Tibial nerve (tissue), 4 donors: ENCODE data around the gene NAMPT. TPM values are rescaled to one million over a fixed set of nuclear protein-coding genes. Genes with fewer than 3 reads are reported as not detected.

ENCODE experiments used
- DNase-seq, 2 donors: peaks; one replicate each; pipeline ENCODE4 v3.0.0-alpha.2; 2019; ENCODE audit warnings: low spot score in 2 of 2
- H3K27ac ChIP-seq, 4 donors: fragments of 200-600 bp; sonication (generic) in 3 of 4; one replicate each; pipeline ENCODE4 v1.5.1; 2017 to 2019; ENCODE audit warnings: mild to moderate bottlenecking in 1 of 4
- H3K27me3 ChIP-seq, 2 donors: fragments of 200-600 bp; sonication (generic) in 1 of 2; one replicate each; pipeline versions ENCODE4 v1.5.1 to v1.6.0; 2017 to 2019
- H3K36me3 ChIP-seq, 3 donors: fragments of 200-600 bp; sonication (generic); one replicate each; pipeline ENCODE4 v1.5.1; 2018 to 2019
- H3K4me1 ChIP-seq, 4 donors: fragments of 200-600 bp; sonication (generic) in 3 of 4; one replicate each; pipeline ENCODE4 v1.5.1; 2017 to 2019
- H3K4me3 ChIP-seq, 4 donors: fragments of 200-600 bp; sonication (generic) in 3 of 4; one replicate each; pipeline ENCODE4 v1.5.1; 2017 to 2019; ENCODE audit warnings: mild to moderate bottlenecking in 1 of 4, moderate library complexity in 1 of 4
- H3K9me3 ChIP-seq, 4 donors: fragments of 200-600 bp; sonication (generic) in 3 of 4; one replicate each; pipeline ENCODE4 v1.5.1; 2017 to 2019
- EP300 ChIP-seq, 2 donors: sonication (generic); formaldehyde crosslinking; IDR thresholded peaks; one replicate each; pipeline ENCODE4 v1.6.1; 2017; ENCODE audit warnings: antibody characterized with exemption in 2 of 2, mild to moderate bottlenecking in 1 of 2
- POLR2A ChIP-seq, 2 donors: fragments of 450-650 bp; IDR thresholded peaks; one replicate each; pipeline ENCODE4 v1.6.1; 2017; ENCODE audit warnings: antibody characterized with exemption in 2 of 2, mild to moderate bottlenecking in 2 of 2, moderate library complexity in 2 of 2
- WGBS, 2 donors: methylation state at CpG; one replicate each; pipeline ENCODE4 v1.1.5; 2018; 5-methylcytosine and 5-hydroxymethylcytosine counted together
- total RNA-seq, 4 donors: library from RNA; depleted of rRNA; stranded (reverse); fragments of >200 nt; gene quantifications; one replicate each; pipeline ENCODE4 v1.1.0, GENCODE V29; 2016
- TF ChIP-seq, protein P1 (sequence below), 5 experiments: fragments of 200-600 bp in 3 of 5; fragments of 450-650 bp in 2 of 5; sonication (generic) in 3 of 5; IDR thresholded peaks; one replicate each; pipeline ENCODE4 v1.5.1; 2016 to 2019; ENCODE audit warnings: antibody characterized with exemption in 5 of 5, mild to moderate bottlenecking in 3 of 5, moderate library complexity in 2 of 5

The NAMPT gene
- total RNA-seq, 4 donors from 2014 or later, result 69.1 to 270 (median 87.3) TPM

DNA sequence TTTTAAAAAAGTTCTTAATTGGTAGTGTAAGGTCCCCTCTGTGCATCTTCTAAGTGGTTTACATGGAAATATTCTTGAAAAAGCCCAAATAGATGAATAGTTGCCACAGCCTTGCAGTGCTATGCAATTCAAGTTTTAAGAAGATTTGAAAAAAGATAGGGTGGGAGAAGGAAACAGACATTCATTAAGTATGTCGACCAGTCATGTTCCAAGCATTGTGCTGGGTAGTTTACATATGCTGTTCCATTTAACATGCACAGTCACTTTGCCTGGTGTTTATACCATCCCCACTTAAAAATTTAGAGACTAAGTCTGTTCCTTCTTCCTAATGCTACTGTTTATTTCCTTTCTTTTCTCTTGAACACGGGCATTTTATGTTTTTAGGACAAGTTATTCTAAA, 28.1 kb upstream of the NAMPT start:
- Histone ChIP-seq H3K9me3 (no peaks in the 10 kb centered on the region), H3K4me3 (no peak overlapping the region), H3K36me3 (no peaks in the 10 kb centered on the region), H3K27ac (no peak overlapping the region), H3K4me1 (no peaks in the 10 kb centered on the region), H3K27me3 (no peaks in the 10 kb centered on the region)
- TF ChIP-seq POLR2A (IDR thresholded peaks at IDR 0.05) (no peak), EP300 (IDR thresholded peaks at IDR 0.05) (no peak)
- TF ChIP-seq, protein P1, sequence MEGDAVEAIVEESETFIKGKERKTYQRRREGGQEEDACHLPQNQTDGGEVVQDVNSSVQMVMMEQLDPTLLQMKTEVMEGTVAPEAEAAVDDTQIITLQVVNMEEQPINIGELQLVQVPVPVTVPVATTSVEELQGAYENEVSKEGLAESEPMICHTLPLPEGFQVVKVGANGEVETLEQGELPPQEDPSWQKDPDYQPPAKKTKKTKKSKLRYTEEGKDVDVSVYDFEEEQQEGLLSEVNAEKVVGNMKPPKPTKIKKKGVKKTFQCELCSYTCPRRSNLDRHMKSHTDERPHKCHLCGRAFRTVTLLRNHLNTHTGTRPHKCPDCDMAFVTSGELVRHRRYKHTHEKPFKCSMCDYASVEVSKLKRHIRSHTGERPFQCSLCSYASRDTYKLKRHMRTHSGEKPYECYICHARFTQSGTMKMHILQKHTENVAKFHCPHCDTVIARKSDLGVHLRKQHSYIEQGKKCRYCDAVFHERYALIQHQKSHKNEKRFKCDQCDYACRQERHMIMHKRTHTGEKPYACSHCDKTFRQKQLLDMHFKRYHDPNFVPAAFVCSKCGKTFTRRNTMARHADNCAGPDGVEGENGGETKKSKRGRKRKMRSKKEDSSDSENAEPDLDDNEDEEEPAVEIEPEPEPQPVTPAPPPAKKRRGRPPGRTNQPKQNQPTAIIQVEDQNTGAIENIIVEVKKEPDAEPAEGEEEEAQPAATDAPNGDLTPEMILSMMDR (IDR thresholded peaks at IDR 0.05), result no peak
- 68% methylated on average over 2 of the region's 2 CpGs for WGBS, 2 donors
- no peak for DNase-seq

DNA sequence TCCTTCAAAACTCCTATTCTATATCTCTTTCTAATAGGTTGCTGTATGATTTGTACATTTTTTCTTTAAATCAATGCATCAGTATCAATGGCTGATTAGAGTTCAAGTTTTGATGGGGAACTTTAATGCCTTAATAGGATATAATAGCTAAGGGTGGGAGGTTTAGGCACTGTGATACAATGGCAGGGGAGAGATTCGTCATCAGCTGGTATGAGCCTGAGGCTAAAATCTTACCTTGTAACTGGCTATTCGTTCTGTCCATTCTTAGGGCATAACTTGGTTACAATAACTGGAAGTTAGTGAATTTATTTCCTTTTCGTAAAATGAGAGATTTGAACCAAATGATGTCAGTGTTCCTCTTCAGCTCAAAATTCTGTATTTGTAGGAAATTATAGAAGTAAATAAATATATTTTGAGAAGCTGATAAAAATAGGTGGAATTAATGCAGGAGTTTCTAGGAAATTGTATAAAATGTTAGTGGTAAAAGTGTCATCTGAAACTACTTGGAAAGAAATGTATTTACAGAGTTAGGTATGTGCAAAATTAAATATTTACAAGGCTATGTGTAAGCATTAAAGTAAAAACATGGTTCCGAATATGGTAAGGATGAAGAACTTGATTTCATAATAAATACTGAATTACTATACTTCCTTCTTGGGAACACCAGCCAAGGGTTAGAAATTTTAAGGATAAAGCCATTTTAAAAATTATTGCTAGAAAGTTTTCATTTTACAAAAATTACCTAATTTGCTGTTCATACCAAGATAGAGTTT, 27.5 kb upstream of the NAMPT start:
- DNase-seq, result no peak
- Histone ChIP-seq H3K27ac (no peak overlapping the region), H3K9me3 (no peaks in the 10 kb centered on the region), H3K27me3 (no peaks in the 10 kb centered on the region), H3K36me3 (no peaks in the 10 kb centered on the region), H3K4me3 (no peak overlapping the region), H3K4me1 (no peaks in the 10 kb centered on the region)
- TF ChIP-seq, protein P1 (IDR thresholded peaks at IDR 0.05), result no peak
- TF ChIP-seq POLR2A (IDR thresholded peaks at IDR 0.05) (no peak), EP300 (IDR thresholded peaks at IDR 0.05) (no peak)
- WGBS, 2 donors, result 76 to 87% methylated on average over 4 of the region's 4 CpGs

DNA sequence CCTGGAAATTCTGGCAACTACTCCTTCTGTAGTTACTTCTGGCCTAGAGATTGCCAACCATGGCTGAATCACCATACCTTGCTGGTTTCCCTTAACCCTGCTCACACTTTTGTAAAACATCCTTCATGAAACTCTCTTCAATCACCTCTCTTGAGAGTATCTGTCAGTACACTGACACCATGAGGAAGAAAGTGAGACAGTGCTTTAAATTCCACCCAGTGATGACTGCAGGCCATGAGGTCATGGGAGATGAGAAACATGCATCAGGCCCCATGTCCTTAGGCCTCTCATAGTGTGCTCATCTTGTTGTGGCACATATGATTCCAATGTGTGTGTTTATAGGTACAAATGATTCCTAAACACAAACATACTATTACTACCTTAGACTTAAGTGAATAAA, 24.6 kb upstream of the NAMPT start:
- no peak for DNase-seq
- TF ChIP-seq EP300 (IDR thresholded peaks at IDR 0.05) (no peak), POLR2A (IDR thresholded peaks at IDR 0.05) (no peak)
- TF ChIP-seq, protein P1 (IDR thresholded peaks at IDR 0.05), result no peak
- H3K9me3 ChIP-seq, result no peaks in the 10 kb centered on the region
- no peaks in the 10 kb centered on the region for H3K27me3 ChIP-seq
- H3K36me3 ChIP-seq, result no peaks in the 10 kb centered on the region
- H3K4me1 ChIP-seq, result no peaks in the 10 kb centered on the region
- H3K27ac ChIP-seq, result no peak overlapping the region
- no peak overlapping the region for H3K4me3 ChIP-seq

DNA sequence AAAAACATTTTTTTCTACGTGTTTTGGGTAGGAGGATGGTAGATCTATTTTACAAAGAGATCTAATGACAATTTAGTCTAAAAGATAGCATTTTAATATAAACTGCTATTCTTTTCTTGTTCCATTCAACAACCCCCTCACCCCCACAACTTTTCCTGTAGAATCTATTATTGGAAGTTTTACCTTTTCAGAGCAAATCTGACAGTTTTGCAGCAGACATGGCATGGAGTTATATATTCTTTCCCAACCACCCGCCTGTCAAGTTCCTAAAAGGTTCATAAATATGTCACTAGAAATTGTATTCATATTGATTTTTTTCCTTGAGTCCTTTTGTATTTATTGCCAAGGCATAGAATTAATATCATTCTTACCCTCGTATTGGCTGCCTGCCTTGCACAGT, 21.5 kb upstream of the NAMPT start:
- Histone ChIP-seq H3K27me3 (no peaks in the 10 kb centered on the region), H3K36me3 (no peaks in the 10 kb centered on the region), H3K4me1 (no peaks in the 10 kb centered on the region), H3K27ac (no peak overlapping the region), H3K9me3 (peaks cover 0 to 6% (median 0%) of the 10 kb centered on the region in 4 donors), H3K4me3 (no peak overlapping the region)
- 59 to 67% methylated on average over 3 of the region's 3 CpGs for WGBS, 2 donors
- TF ChIP-seq, protein P1 (IDR thresholded peaks at IDR 0.05), result no peak
- TF ChIP-seq POLR2A (IDR thresholded peaks at IDR 0.05) (no peak), EP300 (IDR thresholded peaks at IDR 0.05) (no peak)
- DNase-seq, result no peak

DNA sequence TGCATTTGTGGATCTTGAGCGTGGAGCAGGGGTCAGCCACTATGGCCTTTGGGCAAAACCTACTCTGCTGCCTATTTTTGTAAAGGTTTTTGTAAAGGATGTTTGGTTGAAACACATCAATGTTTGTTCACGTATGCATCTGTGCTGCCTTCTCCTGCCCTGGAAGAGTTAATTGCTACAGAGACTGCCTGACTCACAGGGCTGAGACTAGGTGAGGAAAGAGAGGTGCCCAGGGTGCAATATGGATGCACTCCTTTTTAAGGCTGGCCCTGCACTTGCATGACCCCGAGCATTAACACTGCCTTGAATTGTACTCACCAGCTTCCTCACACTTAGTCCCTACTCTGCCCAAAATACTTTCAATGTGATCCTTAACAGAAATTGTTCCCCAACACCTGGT, 20.9 kb upstream of the NAMPT start:
- WGBS, 2 donors, result 47 to 59% methylated on average over 3 of the region's 3 CpGs
- no peak overlapping the region for H3K27ac ChIP-seq
- H3K9me3 ChIP-seq, result peaks cover 0 to 6% (median 0%) of the 10 kb centered on the region in 4 donors
- TF ChIP-seq, protein P1 (IDR thresholded peaks at IDR 0.05), result no peak
- TF ChIP-seq EP300 (IDR thresholded peaks at IDR 0.05), result no peak
- no peak for TF ChIP-seq POLR2A (IDR thresholded peaks at IDR 0.05)
- DNase-seq, result no peak
- H3K36me3 ChIP-seq, result no peaks in the 10 kb centered on the region
- H3K27me3 ChIP-seq, result no peaks in the 10 kb centered on the region
- H3K4me1 ChIP-seq, result no peaks in the 10 kb centered on the region
- no peak overlapping the region for H3K4me3 ChIP-seq
